Right lobe of liver (tissue), 4 donors: ENCODE data around the gene TSPO.

Source experiments
- CTCF ChIP-seq, 4 donors: fragments of 200-600 bp in 3 of 4; fragments of 450-650 bp in 1 of 4; IDR thresholded peaks; one replicate each; pipeline versions ENCODE4 v1.5.1 to v1.8.0; 2016 to 2022; ENCODE audit warnings: antibody characterized with exemption in 4 of 4, mild to moderate bottlenecking in 2 of 4
- POLR2A ChIP-seq: fragments of 450-650 bp; IDR thresholded peaks from one replicate; pipeline ENCODE4 v1.6.1; 2017; ENCODE audit warnings: antibody characterized with exemption, mild to moderate bottlenecking
- donor health status: DM: no; HTN: no; CAD: no.
- donor health status: DM: no; HTN: no; CAD: no.
- donor health status: DM: no; HTN: yes; CAD: no.

- no peak for TF ChIP-seq CTCF (IDR thresholded peaks at IDR 0.05)
- TF ChIP-seq POLR2A: no peak
These were observed 57.6 kb downstream of the TSPO start for GRCh38 chr22:43208703-43209522.
